Measurements from ENCODE around the gene CFAP251. TPM values are rescaled to one million over a fixed set of nuclear protein-coding genes. Genes with fewer than 3 reads are reported as not detected.

CFAP251 gene
- total RNA-seq, 4 donors from 2014 or later = 4.6 to 18.5 (median 9.6) TPM

- TF ChIP-seq CTCF (IDR thresholded peaks at IDR 0.05; ENCODE audit: low read depth) = no peak
These were observed 30.3 kb upstream of the CFAP251 start for GRCh38 chr12:121888083-121888477.

DNA sequence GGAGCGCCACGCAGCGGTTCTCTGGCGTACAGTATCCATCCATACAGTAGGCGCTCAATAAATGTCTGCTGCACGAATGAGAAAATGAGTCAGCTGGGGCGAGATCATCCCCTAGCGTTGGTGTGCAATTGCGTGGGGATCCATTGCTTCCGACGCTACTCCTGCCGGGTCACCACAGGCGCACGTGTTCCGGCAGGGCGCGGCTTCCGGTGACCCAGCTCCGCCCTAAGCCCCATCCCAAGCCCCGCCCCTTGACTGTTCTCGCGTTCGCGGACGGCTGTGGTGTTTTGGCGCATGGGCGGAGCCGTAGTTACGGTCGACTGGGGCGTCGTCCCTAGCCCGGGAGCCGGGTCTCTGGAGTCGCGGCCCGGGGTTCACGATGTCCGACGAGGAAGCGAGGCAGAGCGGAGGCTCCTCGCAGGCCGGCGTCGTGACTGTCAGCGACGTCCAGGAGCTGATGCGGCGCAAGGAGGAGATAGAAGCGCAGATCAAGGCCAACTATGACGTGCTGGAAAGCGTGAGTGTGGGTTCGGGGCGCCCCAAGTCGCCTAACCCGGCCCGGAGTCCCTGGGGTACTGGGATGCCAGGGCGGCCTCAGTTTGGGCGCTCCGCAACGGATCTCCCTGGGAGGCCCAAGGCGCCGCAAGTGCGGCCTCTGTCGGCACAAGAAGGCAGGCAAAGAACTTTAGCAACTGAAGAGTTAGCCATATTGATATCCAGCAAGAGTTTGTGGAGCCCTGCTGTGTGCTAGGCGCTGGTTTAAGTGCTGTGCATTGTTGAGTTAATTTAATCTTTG lies 29.7 kb upstream of the CFAP251 start, which contains the start of gene PSMD9:
Gene PSMD9 (plus strand): TSS at position 313 of the 796 bp plus-strand sequence. CDS start 67 bp downstream, at position 380.
- TF ChIP-seq CTCF (IDR thresholded peaks at IDR 0.05; ENCODE audit: low read depth) = no peak

DNA sequence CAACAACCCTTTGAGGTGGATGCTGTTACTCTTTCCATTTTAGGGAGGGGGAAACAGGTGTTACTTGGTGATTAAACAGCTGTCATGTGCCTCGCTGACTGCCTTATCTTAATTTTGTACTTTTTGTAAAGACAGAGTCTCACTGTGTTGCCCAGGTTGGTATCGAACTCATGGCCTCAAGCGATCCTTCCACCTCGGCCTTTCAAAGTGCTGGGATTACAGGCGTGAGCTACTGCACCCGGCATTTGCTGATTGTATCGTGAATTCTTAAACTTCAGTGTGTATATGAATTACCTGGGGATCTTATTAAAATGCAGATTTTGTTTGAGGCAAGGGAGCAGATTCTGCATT lies 29.1 kb upstream of the CFAP251 start:
- TF ChIP-seq CTCF (IDR thresholded peaks at IDR 0.05; ENCODE audit: low read depth) = no peak

DNA sequence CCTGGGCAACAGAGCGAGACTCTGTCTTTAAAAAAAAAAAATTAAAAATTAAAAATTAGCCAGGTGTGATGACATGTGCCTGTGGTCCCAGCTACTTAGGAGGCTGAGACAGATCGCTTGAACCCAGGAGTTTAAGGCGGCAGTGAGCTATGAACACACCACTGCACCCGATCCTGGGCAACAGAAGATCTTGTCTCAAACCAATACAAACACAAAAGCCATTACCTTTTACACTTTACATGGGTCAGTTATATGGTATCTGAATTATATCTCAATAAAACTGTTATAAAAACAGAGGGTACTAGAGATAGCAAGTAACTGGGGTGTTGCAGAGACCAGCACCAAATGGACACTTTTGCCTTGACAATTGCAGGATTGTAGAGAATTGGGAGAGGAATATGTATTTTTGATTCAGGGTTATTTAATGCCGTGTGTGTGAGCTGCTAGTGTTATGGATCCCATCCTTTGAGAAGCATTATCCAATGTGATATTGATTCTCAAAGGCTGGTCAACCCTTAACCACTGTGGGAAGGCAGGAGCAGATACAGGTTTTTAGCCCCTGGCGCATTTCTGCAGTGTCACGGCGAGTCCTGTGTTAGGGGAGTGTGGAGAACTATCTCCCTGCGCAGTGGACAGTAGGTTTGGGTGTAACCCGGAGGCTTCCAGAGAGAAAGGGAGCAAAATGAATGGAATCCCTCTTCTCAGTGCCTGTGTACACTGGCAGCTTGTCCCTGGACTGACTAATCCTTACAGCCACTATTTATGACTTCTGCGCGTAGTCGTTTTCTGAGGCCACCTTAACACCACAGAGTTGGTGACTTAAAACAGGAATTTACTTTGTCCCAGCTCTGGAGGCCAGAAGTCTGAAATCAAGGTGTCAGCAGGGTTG lies 25.5 kb upstream of the CFAP251 start:
- no peak for TF ChIP-seq CTCF (IDR thresholded peaks at IDR 0.05; ENCODE audit: low read depth)

DNA sequence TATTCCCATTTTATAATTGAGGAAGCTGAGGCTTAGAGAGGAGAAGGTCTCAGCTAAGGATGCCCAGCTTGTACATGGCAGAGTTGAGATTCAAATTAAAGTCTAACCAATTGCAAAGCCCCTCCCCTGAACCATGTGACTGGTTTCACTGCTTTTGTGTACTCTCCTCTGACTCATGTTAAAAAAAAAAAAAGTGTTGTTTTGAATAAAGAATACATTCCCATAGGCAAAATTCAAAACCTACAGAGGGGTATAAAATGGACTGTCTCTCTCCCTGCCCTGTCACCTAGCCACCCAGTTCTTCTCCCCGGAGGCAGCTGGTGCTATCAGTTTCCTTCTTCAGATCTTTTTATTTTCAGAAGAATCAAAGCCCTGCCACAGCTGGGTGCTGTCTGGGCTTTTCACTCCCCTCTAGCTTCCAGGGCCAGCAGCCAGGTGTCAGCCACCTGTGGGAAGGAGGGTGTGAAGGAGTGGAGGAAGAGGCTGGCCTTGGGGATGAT lies 24.4 kb upstream of the CFAP251 start:
- TF ChIP-seq CTCF (IDR thresholded peaks at IDR 0.05; ENCODE audit: low read depth) = no peak

GRCh38 chr12:121894633-121895032 lies 23.8 kb upstream of the CFAP251 start:
- no peak for TF ChIP-seq CTCF (IDR thresholded peaks at IDR 0.05; ENCODE audit: low read depth)

DNA sequence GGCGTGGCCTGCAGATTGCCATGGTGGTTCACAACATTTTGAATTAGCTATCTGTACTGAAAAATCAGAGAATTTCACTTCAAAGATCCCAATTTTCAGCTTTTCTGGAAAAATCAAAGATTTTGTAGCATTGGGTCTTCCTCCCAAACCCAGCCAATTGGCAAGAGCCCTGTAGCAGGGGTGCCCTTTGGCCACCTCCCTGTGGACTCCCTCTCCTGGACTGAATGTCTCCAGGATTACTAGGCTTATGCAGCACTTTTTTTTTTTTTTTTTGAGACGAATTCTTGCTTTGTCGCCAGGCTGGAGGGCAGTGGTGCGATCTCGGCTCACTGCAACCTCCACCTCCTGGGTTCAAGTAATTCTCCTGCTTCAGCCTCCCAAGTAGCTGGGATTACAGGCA lies 20.1 kb upstream of the CFAP251 start:
- TF ChIP-seq CTCF (IDR thresholded peaks at IDR 0.05; ENCODE audit: low read depth) = no peak

Data from subcutaneous adipose tissue (tissue), 4 donors.